Liver (tissue), 9 donors: Measurements from ENCODE around the gene SLC12A7. TPM values are rescaled to one million over a fixed set of nuclear protein-coding genes. Genes with fewer than 3 reads are reported as not detected.

ENCODE experiments used
- DNase-seq: peaks from one replicate; pipeline ENCODE4 v3.0.0-alpha.2; 2017; ENCODE audit warnings: low spot score
- H3K27ac ChIP-seq, 2 donors: one replicate each; pipeline ENCODE4 v1.7.0; 2013; ENCODE audit warnings: inconsistent platforms in 2 of 2, low read length in 2 of 2, control low read depth in 1 of 2, low read depth in 1 of 2, mild to moderate bottlenecking in 1 of 2
- H3K27me3 ChIP-seq, 4 donors: one replicate each; pipeline versions ENCODE4 v1.6.1 to v1.7.0; 2013; ENCODE audit warnings: low read length in 3 of 4, inconsistent platforms in 1 of 4, mild to moderate bottlenecking in 1 of 4, moderate library complexity in 1 of 4; ENCODE audit not compliant: control insufficient read depth in 4 of 4, insufficient read depth in 4 of 4
- H3K36me3 ChIP-seq, 4 donors: one replicate each; pipeline versions ENCODE4 v1.6.1 to v1.7.0; 2013; ENCODE audit warnings: low read length in 3 of 4, mild to moderate bottlenecking in 3 of 4, low read depth in 1 of 4, moderate library complexity in 1 of 4; ENCODE audit not compliant: control insufficient read depth in 4 of 4, insufficient read depth in 3 of 4
- H3K4me1 ChIP-seq, 4 donors: one replicate each; pipeline versions ENCODE4 v1.6.1 to v1.7.0; 2013; ENCODE audit warnings: low read length in 3 of 4, mild to moderate bottlenecking in 3 of 4, moderate library complexity in 1 of 4; ENCODE audit not compliant: control insufficient read depth in 4 of 4, insufficient read depth in 4 of 4
- H3K4me3 ChIP-seq, 3 donors: one replicate each; pipeline versions ENCODE4 v1.6.1 to v1.7.0; 2013; ENCODE audit warnings: low read length in 3 of 3, control low read depth in 1 of 3, low read depth in 1 of 3, mild to moderate bottlenecking in 1 of 3
- H3K9ac ChIP-seq, 2 donors: one replicate each; pipeline ENCODE4 v1.7.0; 2013; ENCODE audit warnings: low read length in 2 of 2, mild to moderate bottlenecking in 2 of 2, moderate library complexity in 2 of 2, control low read depth in 1 of 2, low read depth in 1 of 2
- H3K9me3 ChIP-seq, 4 donors: one replicate each; pipeline versions ENCODE4 v1.6.1 to v1.7.0; 2013; ENCODE audit warnings: low read length in 3 of 4; ENCODE audit not compliant: control insufficient read depth in 4 of 4
- FOXA1 ChIP-seq: IDR thresholded peaks from 2 replicates; pipeline ENCODE4 v1.6.1; 2016; ENCODE audit warnings: antibody characterized with exemption
- FOXA2 ChIP-seq: IDR thresholded peaks from 2 replicates; pipeline ENCODE4 v1.6.1; 2016; ENCODE audit warnings: antibody characterized with exemption
- GABPA ChIP-seq, 2 donors: IDR thresholded peaks in 1 of 2; conservative IDR thresholded peaks in 1 of 2; 2 replicates each; pipeline ENCODE4 v1.6.1; 2016; ENCODE audit warnings: antibody characterized with exemption in 2 of 2, mild to moderate bottlenecking in 1 of 2, moderate library complexity in 1 of 2
- HNF4A ChIP-seq, 2 donors: conservative IDR thresholded peaks; 2 replicates each; pipeline ENCODE4 v1.6.1; 2016; ENCODE audit warnings: antibody characterized with exemption in 2 of 2, mild to moderate bottlenecking in 2 of 2
- HNF4G ChIP-seq: IDR thresholded peaks from 2 replicates; pipeline ENCODE4 v1.6.1; 2016; ENCODE audit warnings: antibody characterized with exemption
- JUND ChIP-seq, 2 donors: IDR thresholded peaks; 2 replicates each; pipeline ENCODE4 v1.6.1; 2016; ENCODE audit warnings: antibody characterized with exemption in 2 of 2
- MAX ChIP-seq: IDR thresholded peaks from 2 replicates; pipeline ENCODE4 v1.6.1; 2016; ENCODE audit warnings: antibody characterized with exemption
- NR2F2 ChIP-seq: IDR thresholded peaks from 2 replicates; pipeline ENCODE4 v1.6.1; 2016; ENCODE audit warnings: antibody characterized with exemption
- RAD21 ChIP-seq, 2 donors: IDR thresholded peaks; 2 replicates each; pipeline ENCODE4 v1.6.1; 2016; ENCODE audit warnings: antibody characterized with exemption in 2 of 2, mild to moderate bottlenecking in 2 of 2
- RXRA ChIP-seq, 2 donors: IDR thresholded peaks; 2 replicates each; pipeline ENCODE4 v1.6.1; 2017 to 2018; ENCODE audit warnings: antibody characterized with exemption in 2 of 2, mild to moderate bottlenecking in 1 of 2
- SP1 ChIP-seq: IDR thresholded peaks from 2 replicates; pipeline ENCODE4 v1.6.1; 2018; ENCODE audit warnings: antibody characterized with exemption, mild to moderate bottlenecking
- TAF1 ChIP-seq: conservative IDR thresholded peaks from 2 replicates; pipeline ENCODE4 v1.6.1; 2016; ENCODE audit warnings: antibody characterized with exemption, mild to moderate bottlenecking
- YY1 ChIP-seq: IDR thresholded peaks from 2 replicates; pipeline ENCODE4 v1.6.1; 2016; ENCODE audit warnings: antibody characterized with exemption, mild to moderate bottlenecking
- ZBTB33 ChIP-seq: IDR thresholded peaks from 2 replicates; pipeline ENCODE4 v1.6.1; 2016; ENCODE audit warnings: antibody characterized with exemption
- WGBS: extraction: QIAGEN DNeasy Blood & Tissue Kit; methylation state at CpG from one replicate; pipeline ENCODE4 v1.1.7; 2013; 5-methylcytosine and 5-hydroxymethylcytosine counted together
- polyA plus RNA-seq, 2 donors: library from polyadenylated mRNA; stranded (reverse) in 1 of 2; unstranded in 1 of 2; fragments of 200-250 nt in 1 of 2; fragments of >200 nt in 1 of 2; fragmentation: Nextera tagmentation in 1 of 2; extraction: Ambion mirVana in 1 of 2; gene quantifications; one replicate each; pipeline versions ENCODE4 v1.2.1 to v1.2.3, GENCODE V29; 2013 to 2015
- total RNA-seq, 2 donors: library from RNA; depleted of rRNA; stranded (reverse); fragments of >200 nt; gene quantifications; one replicate each; pipeline ENCODE4 v1.2.3, GENCODE V29; 2014
- TF ChIP-seq, protein P1 (sequence below): IDR thresholded peaks from 2 replicates; pipeline ENCODE4 v1.6.1; 2016; ENCODE audit warnings: antibody characterized with exemption
- TF ChIP-seq, protein P2 (sequence below): fragments of 150-350 bp; IDR thresholded peaks from 2 replicates; pipeline ENCODE4 v1.5.1; 2017; ENCODE audit warnings: improper control_type of control experiment, low read depth, low read length; ENCODE audit not compliant: missing input control
- TF ChIP-seq, protein P3 (sequence below): IDR thresholded peaks from 2 replicates; pipeline ENCODE4 v1.6.1; 2016; ENCODE audit warnings: antibody characterized with exemption, mild to moderate bottlenecking
- donor health status: healthy.
- donor health status: healthy.
- donor health status: healthy.
- donor health status: healthy.
- donor health status: healthy.

SLC12A7 gene
- total and polyA plus RNA-seq, 4 donors, result 12.3 to 64.2 (median 28.9) TPM

- Histone ChIP-seq H3K36me3 (no peaks in the 10 kb centered on the region), H3K9me3 (no peaks in the 10 kb centered on the region), H3K4me3 (peak overlapping the region; percentile 18 to 42 (median 41)), H3K27me3 (no peaks in the 10 kb centered on the region), H3K27ac (peak overlapping the region; percentile 93 to 96), H3K9ac (peak overlapping the region; percentile 71 to 77), H3K4me1 (peaks cover 28 to 80% (median 63%) of the 10 kb centered on the region in 4 donors)
- TF ChIP-seq MAX (peak; percentile 15), FOXA1 (no peak), NR2F2 (peak; percentile 59), FOXA2 (no peak), SP1 (peak; percentile 66), TAF1 (peak; percentile 23), GABPA (IDR thresholded peaks at IDR 0.05 in 1 of 2, conservative IDR thresholded peaks at IDR 0.05 in 1 of 2) (no peak), JUND (IDR thresholded peaks at IDR 0.05) (no peak), HNF4G (peak; percentile 81), YY1 (peak; percentile 36), HNF4A (conservative IDR thresholded peaks at IDR 0.05) (peak; percentile 80 to 91), RAD21 (IDR thresholded peaks at IDR 0.05) (peak; percentile 40 to 65), ZBTB33 (no peak), RXRA (IDR thresholded peaks at IDR 0.05) (peak; percentile 83 to 85)
- TF ChIP-seq, protein P1, sequence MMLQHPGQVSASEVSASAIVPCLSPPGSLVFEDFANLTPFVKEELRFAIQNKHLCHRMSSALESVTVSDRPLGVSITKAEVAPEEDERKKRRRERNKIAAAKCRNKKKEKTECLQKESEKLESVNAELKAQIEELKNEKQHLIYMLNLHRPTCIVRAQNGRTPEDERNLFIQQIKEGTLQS, result no peak
- TF ChIP-seq, protein P2, sequence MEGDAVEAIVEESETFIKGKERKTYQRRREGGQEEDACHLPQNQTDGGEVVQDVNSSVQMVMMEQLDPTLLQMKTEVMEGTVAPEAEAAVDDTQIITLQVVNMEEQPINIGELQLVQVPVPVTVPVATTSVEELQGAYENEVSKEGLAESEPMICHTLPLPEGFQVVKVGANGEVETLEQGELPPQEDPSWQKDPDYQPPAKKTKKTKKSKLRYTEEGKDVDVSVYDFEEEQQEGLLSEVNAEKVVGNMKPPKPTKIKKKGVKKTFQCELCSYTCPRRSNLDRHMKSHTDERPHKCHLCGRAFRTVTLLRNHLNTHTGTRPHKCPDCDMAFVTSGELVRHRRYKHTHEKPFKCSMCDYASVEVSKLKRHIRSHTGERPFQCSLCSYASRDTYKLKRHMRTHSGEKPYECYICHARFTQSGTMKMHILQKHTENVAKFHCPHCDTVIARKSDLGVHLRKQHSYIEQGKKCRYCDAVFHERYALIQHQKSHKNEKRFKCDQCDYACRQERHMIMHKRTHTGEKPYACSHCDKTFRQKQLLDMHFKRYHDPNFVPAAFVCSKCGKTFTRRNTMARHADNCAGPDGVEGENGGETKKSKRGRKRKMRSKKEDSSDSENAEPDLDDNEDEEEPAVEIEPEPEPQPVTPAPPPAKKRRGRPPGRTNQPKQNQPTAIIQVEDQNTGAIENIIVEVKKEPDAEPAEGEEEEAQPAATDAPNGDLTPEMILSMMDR, result peak; percentile 34
- TF ChIP-seq, protein P3, sequence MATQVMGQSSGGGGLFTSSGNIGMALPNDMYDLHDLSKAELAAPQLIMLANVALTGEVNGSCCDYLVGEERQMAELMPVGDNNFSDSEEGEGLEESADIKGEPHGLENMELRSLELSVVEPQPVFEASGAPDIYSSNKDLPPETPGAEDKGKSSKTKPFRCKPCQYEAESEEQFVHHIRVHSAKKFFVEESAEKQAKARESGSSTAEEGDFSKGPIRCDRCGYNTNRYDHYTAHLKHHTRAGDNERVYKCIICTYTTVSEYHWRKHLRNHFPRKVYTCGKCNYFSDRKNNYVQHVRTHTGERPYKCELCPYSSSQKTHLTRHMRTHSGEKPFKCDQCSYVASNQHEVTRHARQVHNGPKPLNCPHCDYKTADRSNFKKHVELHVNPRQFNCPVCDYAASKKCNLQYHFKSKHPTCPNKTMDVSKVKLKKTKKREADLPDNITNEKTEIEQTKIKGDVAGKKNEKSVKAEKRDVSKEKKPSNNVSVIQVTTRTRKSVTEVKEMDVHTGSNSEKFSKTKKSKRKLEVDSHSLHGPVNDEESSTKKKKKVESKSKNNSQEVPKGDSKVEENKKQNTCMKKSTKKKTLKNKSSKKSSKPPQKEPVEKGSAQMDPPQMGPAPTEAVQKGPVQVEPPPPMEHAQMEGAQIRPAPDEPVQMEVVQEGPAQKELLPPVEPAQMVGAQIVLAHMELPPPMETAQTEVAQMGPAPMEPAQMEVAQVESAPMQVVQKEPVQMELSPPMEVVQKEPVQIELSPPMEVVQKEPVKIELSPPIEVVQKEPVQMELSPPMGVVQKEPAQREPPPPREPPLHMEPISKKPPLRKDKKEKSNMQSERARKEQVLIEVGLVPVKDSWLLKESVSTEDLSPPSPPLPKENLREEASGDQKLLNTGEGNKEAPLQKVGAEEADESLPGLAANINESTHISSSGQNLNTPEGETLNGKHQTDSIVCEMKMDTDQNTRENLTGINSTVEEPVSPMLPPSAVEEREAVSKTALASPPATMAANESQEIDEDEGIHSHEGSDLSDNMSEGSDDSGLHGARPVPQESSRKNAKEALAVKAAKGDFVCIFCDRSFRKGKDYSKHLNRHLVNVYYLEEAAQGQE, result peak; percentile 12
- 26% methylated on average over 26 of the region's 26 CpGs for WGBS
- DNase-seq, result peak; percentile 61
Observed at GRCh38 chr5:1107167-1108022, 4.5 kb downstream of the SLC12A7 start.
